ENCODE results near the gene SRC.

DNA sequence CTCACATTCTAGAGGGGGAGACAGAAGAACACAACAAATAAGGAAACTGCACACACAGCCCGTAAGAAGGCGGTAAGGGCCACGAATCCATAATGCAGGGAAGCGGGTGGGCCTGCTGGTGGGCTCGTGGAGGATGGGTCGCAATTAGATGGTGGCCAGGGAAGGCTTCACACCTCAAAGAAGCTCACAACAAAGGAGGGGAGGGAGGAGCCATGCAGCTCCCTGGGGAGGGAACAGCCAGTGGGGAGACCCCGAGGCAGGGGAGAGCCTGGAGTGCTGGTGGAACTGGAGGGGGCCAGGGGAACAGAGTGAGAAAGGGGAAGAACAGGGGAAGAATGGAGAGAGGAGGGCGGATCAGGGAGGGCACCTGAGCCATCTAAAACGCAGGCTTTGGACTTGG is 13.4 kb downstream of the SRC start:
- TF ChIP-seq POLR2A (IDR thresholded peaks at IDR 0.05; ENCODE audit: borderline replicate concordance, extremely low read depth, insufficient read depth, insufficient read length), result no peak
- TF ChIP-seq CTCF (IDR thresholded peaks at IDR 0.05 in 2 of 3, conservative IDR thresholded peaks at IDR 0.05 in 1 of 3; ENCODE audit: borderline replicate concordance in 1 of 3, insufficient read depth in 1 of 3, low read depth in 2 of 3, low read length in 2 of 3), result no peak
- no peak for TF ChIP-seq EZH2 (IDR thresholded peaks at IDR 0.05)
- no peak for TF ChIP-seq SP1 (IDR thresholded peaks at IDR 0.05; ENCODE audit: low read depth)
- TF ChIP-seq ZNF274 (IDR thresholded peaks at IDR 0.05; ENCODE audit: low read depth, low read length), result no peak

Measured in HCT116 (cell line).